SK-N-SH treated with all-trans-retinoic acid at 6 μM for 48 hours (cell line): Measurements from ENCODE around the gene SYTL3.

Experiments used
- ATAC-seq: fragments of 200-7000 bp; cut with Tn5 transposase; 3 replicates; pipeline ENCODE4 v1.9.1; 2020; ENCODE audit warnings: mild to moderate bottlenecking, moderate library complexity
- ARNTL ChIP-seq: fragments of 450-650 bp; formaldehyde crosslinking; IDR thresholded peaks from 2 replicates; pipeline ENCODE4 v1.5.0; 2020; ENCODE audit warnings: low read depth, mild to moderate bottlenecking, moderate library complexity, borderline replicate concordance
- BACH2 ChIP-seq: fragments of 250-450 bp; sonication (Bioruptor Pico); IDR thresholded peaks from 2 replicates; pipeline ENCODE4 v1.9.0; 2021; ENCODE audit warnings: mild to moderate bottlenecking, borderline replicate concordance
- CREB5 ChIP-seq: fragments of 250-450 bp; sonication (Bioruptor Pico); IDR thresholded peaks from 2 replicates; pipeline ENCODE4 v1.5.1; 2020; ENCODE audit warnings: low read depth, mild to moderate bottlenecking, moderate library complexity
- CSDC2 ChIP-seq: fragments of 250-450 bp; sonication (Bioruptor Pico); IDR thresholded peaks from 2 replicates; pipeline ENCODE4 v1.5.0; 2020; ENCODE audit warnings: mild to moderate bottlenecking, moderate library complexity
- CSRNP3 ChIP-seq: fragments of 250-450 bp; sonication (Bioruptor Pico); IDR thresholded peaks from 2 replicates; pipeline ENCODE4 v1.5.1; 2021; ENCODE audit warnings: mild to moderate bottlenecking, moderate library complexity
- ESRRG ChIP-seq: fragments of 250-450 bp; sonication (Bioruptor Pico); IDR thresholded peaks from 2 replicates; pipeline ENCODE4 v1.6.1; 2021; ENCODE audit warnings: mild to moderate bottlenecking
- GLIS3 ChIP-seq: fragments of 250-450 bp; sonication (Bioruptor Pico); IDR thresholded peaks from 2 replicates; pipeline ENCODE4 v1.5.0; 2020; ENCODE audit warnings: mild to moderate bottlenecking, moderate library complexity
- ISL1 ChIP-seq: fragments of 250-450 bp; sonication (Bioruptor Pico); IDR thresholded peaks from 2 replicates; pipeline ENCODE4 v2.1.2; 2022; ENCODE audit warnings: mild to moderate bottlenecking, moderate library complexity
- PATZ1 ChIP-seq: fragments of 250-450 bp; sonication (Bioruptor Pico); IDR thresholded peaks from 2 replicates; pipeline ENCODE4 v1.8.0; 2020; ENCODE audit warnings: mild to moderate bottlenecking, moderate library complexity, borderline replicate concordance
- POU6F1 ChIP-seq: fragments of 250-450 bp; sonication (Bioruptor Pico); IDR thresholded peaks from 2 replicates; pipeline ENCODE4 v1.8.0; 2021; ENCODE audit warnings: low read depth, mild to moderate bottlenecking, moderate library complexity, borderline replicate concordance
- PPARA ChIP-seq: fragments of 250-450 bp; sonication (Bioruptor Pico); IDR thresholded peaks from 2 replicates; pipeline ENCODE4 v1.5.0; 2020; ENCODE audit warnings: mild to moderate bottlenecking, borderline replicate concordance
- SNAI2 ChIP-seq: fragments of 250-450 bp; sonication (Bioruptor Pico); IDR thresholded peaks from 2 replicates; pipeline ENCODE4 v1.5.0; 2020; ENCODE audit warnings: mild to moderate bottlenecking, moderate library complexity
- TCF4 ChIP-seq: fragments of 250-450 bp; sonication (Bioruptor Pico); IDR thresholded peaks from 2 replicates; pipeline ENCODE4 v1.8.0; 2021; ENCODE audit warnings: mild to moderate bottlenecking, moderate library complexity, borderline replicate concordance
- TOX ChIP-seq: fragments of 250-450 bp; sonication (Bioruptor Pico); IDR thresholded peaks from 2 replicates; pipeline ENCODE4 v1.8.0; 2021; ENCODE audit warnings: mild to moderate bottlenecking, moderate library complexity, borderline replicate concordance
- TSHZ2 ChIP-seq: fragments of 250-450 bp; sonication (Bioruptor Pico); IDR thresholded peaks from 2 replicates; pipeline ENCODE4 v1.5.0; 2020; ENCODE audit warnings: mild to moderate bottlenecking, moderate library complexity
- ZC3H10 ChIP-seq: fragments of 250-450 bp; sonication (Bioruptor Pico); IDR thresholded peaks from 2 replicates; pipeline ENCODE4 v1.5.1; 2021; ENCODE audit warnings: mild to moderate bottlenecking, moderate library complexity
- ZFP3 ChIP-seq: fragments of 250-450 bp; sonication (Bioruptor Pico); IDR thresholded peaks from 2 replicates; pipeline ENCODE4 v1.5.0; 2020; ENCODE audit warnings: mild to moderate bottlenecking, moderate library complexity
- ZNF565 ChIP-seq: fragments of 450-650 bp; formaldehyde crosslinking; conservative IDR thresholded peaks from 2 replicates; pipeline ENCODE4 v1.5.0; 2020; ENCODE audit warnings: low read depth, mild to moderate bottlenecking, moderate library complexity
- ZNF70 ChIP-seq: fragments of 450-650 bp; formaldehyde crosslinking; IDR thresholded peaks from 2 replicates; pipeline ENCODE4 v1.5.0; 2020; ENCODE audit warnings: mild to moderate bottlenecking, moderate library complexity
- ZNF8 ChIP-seq: fragments of 450-650 bp; formaldehyde crosslinking; IDR thresholded peaks from 2 replicates; pipeline ENCODE4 v1.5.0; 2020; ENCODE audit warnings: mild to moderate bottlenecking, moderate library complexity

SYTL3 gene

GRCh38 chr6:158717341-158718330, 67.8 kb downstream of the SYTL3 start:
- TF ChIP-seq CREB5 (CRISPR knock-in tag): no peak
- TF ChIP-seq ESRRG (CRISPR knock-in tag): no peak
- TF ChIP-seq ARNTL (CRISPR knock-in tag): no peak
- no peak for TF ChIP-seq SNAI2 (CRISPR knock-in tag)
- TF ChIP-seq TSHZ2 (CRISPR knock-in tag): no peak
- no peak for TF ChIP-seq ZNF70 (CRISPR knock-in tag)
- no peak for TF ChIP-seq POU6F1
- TF ChIP-seq ZNF565 (CRISPR knock-in tag): no peak
- no peak for TF ChIP-seq BACH2 (CRISPR knock-in tag)
- no peak for TF ChIP-seq ZFP3 (CRISPR knock-in tag)
- TF ChIP-seq PATZ1 (CRISPR knock-in tag): no peak
- no peak for TF ChIP-seq CSRNP3 (CRISPR knock-in tag)
- TF ChIP-seq ISL1: no peak
- TF ChIP-seq PPARA (CRISPR knock-in tag): no peak
- no peak for TF ChIP-seq ZC3H10 (CRISPR knock-in tag)
- no peak for ATAC-seq

GRCh38 chr6:158718461-158719046, 68.7 kb downstream of the SYTL3 start:
- ATAC-seq: peak; percentile 23; the same call in 1 of the 3 replicates
- TF ChIP-seq ESRRG (CRISPR knock-in tag) (no peak), POU6F1 (no peak), TCF4 (no peak), CSDC2 (CRISPR knock-in tag) (no peak), TOX (CRISPR knock-in tag) (no peak), CREB5 (CRISPR knock-in tag) (no peak), ARNTL (CRISPR knock-in tag) (no peak), ZC3H10 (CRISPR knock-in tag) (no peak), ZNF8 (CRISPR knock-in tag) (no peak), GLIS3 (CRISPR knock-in tag) (no peak), TSHZ2 (CRISPR knock-in tag) (no peak), ZFP3 (CRISPR knock-in tag) (no peak)
